Endothelial cell (in vitro differentiated cells): ENCODE measurements around the gene CLMN. TPM values are rescaled to one million over a fixed set of nuclear protein-coding genes. Genes with fewer than 3 reads are reported as not detected.

Experiments used
- DNase-seq: peaks from one replicate; pipeline ENCODE4 v3.0.0; 2021; ENCODE audit warnings: low spot score
- H3K27ac Mint-ChIP-seq: one replicate; pipeline ENCODE4 v1.8.0; 2021; ENCODE audit warnings: mixed read lengths, inconsistent platforms; ENCODE audit not compliant: unreplicated experiment
- H3K27me3 Mint-ChIP-seq: one replicate; pipeline ENCODE4 v1.8.0; 2021; ENCODE audit warnings: mild to moderate bottlenecking, moderate library complexity, mixed read lengths, inconsistent platforms; ENCODE audit not compliant: unreplicated experiment
- H3K36me3 Mint-ChIP-seq: one replicate; pipeline ENCODE4 v1.8.0; 2021; ENCODE audit warnings: mild to moderate bottlenecking, low read depth, mixed read lengths, inconsistent platforms; ENCODE audit not compliant: unreplicated experiment
- H3K4me1 Mint-ChIP-seq: one replicate; pipeline ENCODE4 v1.8.0; 2021; ENCODE audit warnings: mild to moderate bottlenecking, mixed read lengths, inconsistent platforms; ENCODE audit not compliant: unreplicated experiment
- H3K4me3 Mint-ChIP-seq: one replicate; pipeline ENCODE4 v1.8.0; 2021; ENCODE audit warnings: mild to moderate bottlenecking, mixed read lengths, inconsistent platforms; ENCODE audit not compliant: unreplicated experiment
- H3K9me3 Mint-ChIP-seq: one replicate; pipeline ENCODE4 v1.8.0; 2021; ENCODE audit warnings: mixed read lengths, inconsistent platforms; ENCODE audit not compliant: unreplicated experiment
- total RNA-seq: library from RNA; stranded (reverse); fragmentation: NEBNext Ultra II Directional; extraction: Animal tissue kit (Norgen Biotek cat#: 25700); gene quantifications from one replicate; pipeline ENCODE4 v1.2.1, GENCODE V29; 2021; ENCODE audit not compliant: unreplicated experiment
- TF ChIP-seq, protein P1 (sequence below): fragments of 200-600 bp; sonication (generic); IDR thresholded peaks from one replicate; pipeline ENCODE4 v1.5.0; 2021; ENCODE audit warnings: antibody characterized with exemption; ENCODE audit not compliant: unreplicated experiment

CLMN gene
- total RNA-seq, 1 donor from 2014 or later = 0.46 TPM

- H3K27ac Mint-ChIP-seq = no peak overlapping the region
Observed at GRCh38 chr14:95273001-95273978, 46.4 kb downstream of the CLMN start.

GRCh38 chr14:95272057-95272456 lies 47.7 kb downstream of the CLMN start:
- no peaks in the 10 kb centered on the region for H3K27me3 Mint-ChIP-seq
- no peak overlapping the region for H3K27ac Mint-ChIP-seq
- no peaks in the 10 kb centered on the region for H3K4me1 Mint-ChIP-seq
- H3K9me3 Mint-ChIP-seq = no peaks in the 10 kb centered on the region
- H3K36me3 Mint-ChIP-seq = no peaks in the 10 kb centered on the region
- TF ChIP-seq, protein P1, sequence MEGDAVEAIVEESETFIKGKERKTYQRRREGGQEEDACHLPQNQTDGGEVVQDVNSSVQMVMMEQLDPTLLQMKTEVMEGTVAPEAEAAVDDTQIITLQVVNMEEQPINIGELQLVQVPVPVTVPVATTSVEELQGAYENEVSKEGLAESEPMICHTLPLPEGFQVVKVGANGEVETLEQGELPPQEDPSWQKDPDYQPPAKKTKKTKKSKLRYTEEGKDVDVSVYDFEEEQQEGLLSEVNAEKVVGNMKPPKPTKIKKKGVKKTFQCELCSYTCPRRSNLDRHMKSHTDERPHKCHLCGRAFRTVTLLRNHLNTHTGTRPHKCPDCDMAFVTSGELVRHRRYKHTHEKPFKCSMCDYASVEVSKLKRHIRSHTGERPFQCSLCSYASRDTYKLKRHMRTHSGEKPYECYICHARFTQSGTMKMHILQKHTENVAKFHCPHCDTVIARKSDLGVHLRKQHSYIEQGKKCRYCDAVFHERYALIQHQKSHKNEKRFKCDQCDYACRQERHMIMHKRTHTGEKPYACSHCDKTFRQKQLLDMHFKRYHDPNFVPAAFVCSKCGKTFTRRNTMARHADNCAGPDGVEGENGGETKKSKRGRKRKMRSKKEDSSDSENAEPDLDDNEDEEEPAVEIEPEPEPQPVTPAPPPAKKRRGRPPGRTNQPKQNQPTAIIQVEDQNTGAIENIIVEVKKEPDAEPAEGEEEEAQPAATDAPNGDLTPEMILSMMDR = no peak
- DNase-seq = no peak
- no peak overlapping the region for H3K4me3 Mint-ChIP-seq

More at GRCh38 chr14:95273001-95273978, 46.4 kb downstream of the CLMN start:
- Mint-ChIP-seq H3K4me3 (no peak overlapping the region), H3K9me3 (no peaks in the 10 kb centered on the region), H3K4me1 (no peaks in the 10 kb centered on the region), H3K27me3 (no peaks in the 10 kb centered on the region), H3K36me3 (no peaks in the 10 kb centered on the region)
- TF ChIP-seq, protein P1 = no peak
- no peak for DNase-seq

DNA sequence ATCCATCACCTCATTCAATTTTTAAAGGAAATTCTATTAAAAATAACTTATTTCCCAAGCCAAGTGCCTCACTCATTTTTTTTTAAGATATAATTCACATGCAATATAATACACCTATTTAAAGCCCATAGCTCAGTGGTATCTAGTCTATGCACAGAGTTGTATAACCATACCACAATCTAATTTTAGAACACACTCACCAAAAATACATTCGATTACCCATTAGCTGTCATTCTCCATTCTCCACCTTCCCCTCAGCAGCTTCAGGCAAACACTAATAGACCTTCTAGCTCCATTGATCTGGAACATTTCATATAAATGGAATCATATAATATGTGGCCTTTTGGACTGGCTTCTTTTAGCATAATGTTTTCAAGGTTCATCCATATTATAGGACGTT lies 49.5 kb downstream of the CLMN start:
- H3K4me1 Mint-ChIP-seq = peaks cover 9% of the 10 kb centered on the region
- no peaks in the 10 kb centered on the region for H3K27me3 Mint-ChIP-seq
- TF ChIP-seq, protein P1 = no peak
- no peak overlapping the region for H3K4me3 Mint-ChIP-seq
- H3K27ac Mint-ChIP-seq = no peak overlapping the region
- no peaks in the 10 kb centered on the region for H3K36me3 Mint-ChIP-seq
- H3K9me3 Mint-ChIP-seq = no peaks in the 10 kb centered on the region
- DNase-seq = no peak

DNA sequence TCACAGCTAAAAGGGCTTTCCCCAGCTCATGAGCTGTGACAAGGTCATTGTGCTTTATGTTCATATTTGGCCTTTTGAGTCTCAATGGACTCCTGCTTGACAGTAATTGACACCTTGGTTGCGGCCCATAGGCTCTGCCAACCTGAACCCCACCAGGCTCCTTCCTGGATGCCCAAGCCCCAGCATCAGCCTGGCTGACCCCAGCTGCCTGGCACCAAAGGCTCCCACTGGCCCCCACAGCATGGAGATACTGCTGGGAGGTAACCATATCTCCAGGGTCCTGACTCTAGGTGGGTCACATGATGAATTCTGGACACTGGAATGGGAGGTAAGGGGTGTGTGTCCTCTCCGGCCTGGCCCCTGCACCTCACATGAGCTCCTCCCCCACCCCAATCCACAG lies 50.2 kb downstream of the CLMN start:
- Mint-ChIP-seq H3K27me3 (no peaks in the 10 kb centered on the region), H3K27ac (no peak overlapping the region), H3K9me3 (no peaks in the 10 kb centered on the region), H3K4me1 (peaks cover 9% of the 10 kb centered on the region), H3K4me3 (no peak overlapping the region), H3K36me3 (no peaks in the 10 kb centered on the region)
- TF ChIP-seq, protein P1 = no peak
- DNase-seq = no peak

GRCh38 chr14:95268350-95268749 lies 51.4 kb downstream of the CLMN start:
- Mint-ChIP-seq H3K27ac (no peak overlapping the region), H3K36me3 (no peaks in the 10 kb centered on the region), H3K27me3 (no peaks in the 10 kb centered on the region), H3K4me3 (no peak overlapping the region), H3K4me1 (peaks cover 9% of the 10 kb centered on the region), H3K9me3 (no peaks in the 10 kb centered on the region)
- no peak for DNase-seq
- TF ChIP-seq, protein P1 = no peak
